HG02885 (cell line): ENCODE results near the gene SEMA6A.
"Not testable (repeated sequence)": the region's sequence is repeated elsewhere in the genome, so short reads cannot be mapped to it uniquely, and the experiment has no call there.

Source experiments
- ATAC-seq: cut with Tn5 transposase; IDR thresholded peaks from one replicate; pipeline ENCODE4 v1.9.1; 2021; ENCODE audit warnings: mild to moderate bottlenecking; ENCODE audit not compliant: unreplicated experiment, poor library complexity

The SEMA6A gene

GRCh38 chr5:116527582-116527981, 47.0 kb downstream of the SEMA6A start:
- no peak for ATAC-seq

GRCh38 chr5:116525674-116526073, 48.9 kb downstream of the SEMA6A start:
- ATAC-seq, result no peak

GRCh38 chr5:116524966-116525365, 49.7 kb downstream of the SEMA6A start:
- no peak for ATAC-seq

GRCh38 chr5:116524051-116524904, 50.3 kb downstream of the SEMA6A start:
- no peak for ATAC-seq

- not testable (repeated sequence) for ATAC-seq
Observed at GRCh38 chr5:116523182-116523581, 51.4 kb downstream of the SEMA6A start.

- no peak for ATAC-seq
Observed at GRCh38 chr5:116522356-116523136, 52.1 kb downstream of the SEMA6A start.

GRCh38 chr5:116521173-116521872, 53.3 kb downstream of the SEMA6A start:
- ATAC-seq, result no peak

- ATAC-seq, result no peak
Observed at GRCh38 chr5:116520771-116521170, 53.9 kb downstream of the SEMA6A start.

GRCh38 chr5:116518423-116518822, 56.2 kb downstream of the SEMA6A start:
- no peak for ATAC-seq

GRCh38 chr5:116517488-116517887, 57.1 kb downstream of the SEMA6A start:
- ATAC-seq, result no peak

- ATAC-seq, result no peak
Observed at GRCh38 chr5:116516021-116516420, 58.6 kb downstream of the SEMA6A start.

GRCh38 chr5:116514421-116514970, 60.1 kb downstream of the SEMA6A start:
- ATAC-seq, result no peak

GRCh38 chr5:116510517-116510916, 64.1 kb downstream of the SEMA6A start:
- no peak for ATAC-seq

- ATAC-seq, result no peak
Observed at GRCh38 chr5:116509483-116510244, 65.0 kb downstream of the SEMA6A start.

- ATAC-seq, result no peak
Observed at GRCh38 chr5:116508835-116509234, 65.8 kb downstream of the SEMA6A start.

GRCh38 chr5:116507941-116508655, 66.5 kb downstream of the SEMA6A start:
- ATAC-seq, result no peak

- no peak for ATAC-seq
Observed at GRCh38 chr5:116507051-116507537, 67.5 kb downstream of the SEMA6A start.

GRCh38 chr5:116506488-116506887, 68.1 kb downstream of the SEMA6A start:
- no peak for ATAC-seq

GRCh38 chr5:116504593-116505166, 69.9 kb downstream of the SEMA6A start:
- no peak for ATAC-seq
